ENCODE data around the gene C1orf105. TPM values are rescaled to one million over a fixed set of nuclear protein-coding genes. Genes with fewer than 3 reads are reported as not detected.

The C1orf105 gene
- total and polyA plus RNA-seq, 4 donors, result 0.16 TPM; not detected in 3

GRCh38 chr1:172515436-172515835 is 95.0 kb downstream of the C1orf105 start:
- Histone ChIP-seq H3K4me1 (ENCODE audit: control insufficient read depth in 4 of 4, insufficient read depth in 4 of 4, low read length in 3 of 4) (no peaks in the 10 kb centered on the region), H3K9me3 (ENCODE audit: control insufficient read depth in 4 of 4, low read length in 3 of 4) (peaks cover 0 to 6% (median 2%) of the 10 kb centered on the region in 4 donors), H3K4me3 (ENCODE audit: low read depth in 1 of 3, low read length in 3 of 3) (no peak overlapping the region), H3K9ac (ENCODE audit: low read depth in 1 of 2, low read length in 2 of 2) (no peak overlapping the region), H3K27me3 (ENCODE audit: control insufficient read depth in 4 of 4, insufficient read depth in 4 of 4, low read length in 3 of 4) (no peaks in the 10 kb centered on the region), H3K27ac (ENCODE audit: low read depth in 1 of 2, low read length in 2 of 2) (no peak overlapping the region), H3K36me3 (ENCODE audit: control insufficient read depth in 4 of 4, insufficient read depth in 3 of 4, low read depth in 1 of 4, low read length in 3 of 4) (no peaks in the 10 kb centered on the region)
- DNase-seq (ENCODE audit: low spot score), result no peak
- TF ChIP-seq ZBTB33 (IDR thresholded peaks at IDR 0.05), result no peak
- no peak for TF ChIP-seq REST (IDR thresholded peaks at IDR 0.05)
- no peak for TF ChIP-seq CTCF (IDR thresholded peaks at IDR 0.05; ENCODE audit: low read depth, low read length, missing input control)
- TF ChIP-seq NR2F2 (IDR thresholded peaks at IDR 0.05), result no peak
- TF ChIP-seq EGR1 (IDR thresholded peaks at IDR 0.05; ENCODE audit: low read depth in 2 of 2), result no peak
- TF ChIP-seq, protein P1, sequence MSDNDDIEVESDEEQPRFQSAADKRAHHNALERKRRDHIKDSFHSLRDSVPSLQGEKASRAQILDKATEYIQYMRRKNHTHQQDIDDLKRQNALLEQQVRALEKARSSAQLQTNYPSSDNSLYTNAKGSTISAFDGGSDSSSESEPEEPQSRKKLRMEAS (IDR thresholded peaks at IDR 0.05), result no peak
- no peak for TF ChIP-seq RXRA (IDR thresholded peaks at IDR 0.05)
- TF ChIP-seq, protein P2, sequence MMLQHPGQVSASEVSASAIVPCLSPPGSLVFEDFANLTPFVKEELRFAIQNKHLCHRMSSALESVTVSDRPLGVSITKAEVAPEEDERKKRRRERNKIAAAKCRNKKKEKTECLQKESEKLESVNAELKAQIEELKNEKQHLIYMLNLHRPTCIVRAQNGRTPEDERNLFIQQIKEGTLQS (IDR thresholded peaks at IDR 0.05), result no peak
- TF ChIP-seq HNF4A (conservative IDR thresholded peaks at IDR 0.05), result no peak
- TF ChIP-seq GABPA (IDR thresholded peaks at IDR 0.05 in 1 of 2, conservative IDR thresholded peaks at IDR 0.05 in 1 of 2), result no peak

DNA sequence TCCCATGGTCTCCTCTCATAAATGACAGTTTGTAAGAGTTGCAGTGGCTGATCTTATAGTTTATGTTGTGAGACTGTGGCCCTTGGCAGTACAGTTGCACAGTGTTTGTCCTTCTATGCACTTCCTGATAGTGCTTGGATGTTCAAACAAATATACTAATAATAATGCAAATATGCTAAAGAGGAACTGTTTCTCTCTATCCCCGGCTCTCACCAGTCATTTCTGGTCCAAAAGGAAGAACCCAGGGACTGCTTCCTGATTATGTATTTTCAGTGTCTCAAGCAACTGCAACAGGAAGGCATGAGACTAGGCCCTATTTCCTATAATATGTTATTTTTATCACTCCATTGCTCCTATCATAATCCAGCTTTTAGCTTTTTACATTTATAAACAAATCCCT is 95.4 kb downstream of the C1orf105 start:
- peaks cover 0 to 6% (median 2%) of the 10 kb centered on the region in 4 donors for H3K9me3 ChIP-seq (ENCODE audit: control insufficient read depth in 4 of 4, low read length in 3 of 4)
- H3K4me1 ChIP-seq (ENCODE audit: control insufficient read depth in 4 of 4, insufficient read depth in 4 of 4, low read length in 3 of 4), result no peaks in the 10 kb centered on the region
- no peak overlapping the region for H3K4me3 ChIP-seq (ENCODE audit: low read depth in 1 of 3, low read length in 3 of 3)
- TF ChIP-seq FOXA1 (IDR thresholded peaks at IDR 0.05), result no peak
- no peak overlapping the region for H3K27ac ChIP-seq (ENCODE audit: low read depth in 1 of 2, low read length in 2 of 2)
- H3K27me3 ChIP-seq (ENCODE audit: control insufficient read depth in 4 of 4, insufficient read depth in 4 of 4, low read length in 3 of 4), result no peaks in the 10 kb centered on the region
- 74% methylated on average over 1 of the region's 1 CpG for whole genome bisulfite sequencing
- no peak for DNase-seq (ENCODE audit: low spot score)
- H3K9ac ChIP-seq (ENCODE audit: low read depth in 1 of 2, low read length in 2 of 2), result no peak overlapping the region
- no peaks in the 10 kb centered on the region for H3K36me3 ChIP-seq (ENCODE audit: control insufficient read depth in 4 of 4, insufficient read depth in 3 of 4, low read depth in 1 of 4, low read length in 3 of 4)
